ENCODE results near the gene MIR17HG.

The MIR17HG gene

DNA sequence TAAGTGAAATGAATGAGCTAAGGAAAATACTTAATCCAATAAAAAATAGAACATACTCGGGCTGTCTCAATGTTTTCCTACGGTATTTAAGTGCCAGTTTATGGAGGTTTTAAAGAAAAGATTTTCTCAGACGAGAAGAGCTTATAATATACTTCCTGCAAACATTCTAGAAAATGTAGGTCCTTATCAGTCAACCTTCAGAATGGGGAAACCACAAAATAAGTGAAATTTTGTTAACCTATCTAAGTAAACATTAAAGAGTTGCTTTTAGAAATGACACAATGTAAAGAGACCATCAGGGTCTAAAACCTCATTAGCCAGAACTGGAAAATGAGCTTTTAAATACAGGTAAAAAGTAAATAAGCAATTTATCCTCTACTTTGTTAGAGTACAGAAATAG is 12.1 kb downstream of the MIR17HG start:
- DNase-seq (ENCODE audit: low read depth, low spot score), result no peak
- Histone ChIP-seq H3K27me3 (ENCODE audit: insufficient read depth, insufficient read length) (no peaks in the 10 kb centered on the region), H3K4me1 (ENCODE audit: insufficient read depth, insufficient read length) (no peaks in the 10 kb centered on the region), H3K36me3 (ENCODE audit: insufficient read depth, insufficient read length, low read length) (peaks cover 33% of the 10 kb centered on the region), H3K9ac (ENCODE audit: insufficient read length, low read depth) (no peak overlapping the region), H3K9me3 (ENCODE audit: insufficient read depth, low read length) (no peaks in the 10 kb centered on the region), H3K4me3 (ENCODE audit: insufficient read length, low read depth) (no peak overlapping the region)
- TF ChIP-seq SUZ12 (IDR thresholded peaks at IDR 0.05; ENCODE audit: extremely low read depth, insufficient read depth, insufficient read length) (no peak), YY1 (IDR thresholded peaks at IDR 0.05; ENCODE audit: insufficient read depth, insufficient read length) (no peak), ZNF274 (IDR thresholded peaks at IDR 0.05; ENCODE audit: low read depth, low read length) (no peak)

DNA sequence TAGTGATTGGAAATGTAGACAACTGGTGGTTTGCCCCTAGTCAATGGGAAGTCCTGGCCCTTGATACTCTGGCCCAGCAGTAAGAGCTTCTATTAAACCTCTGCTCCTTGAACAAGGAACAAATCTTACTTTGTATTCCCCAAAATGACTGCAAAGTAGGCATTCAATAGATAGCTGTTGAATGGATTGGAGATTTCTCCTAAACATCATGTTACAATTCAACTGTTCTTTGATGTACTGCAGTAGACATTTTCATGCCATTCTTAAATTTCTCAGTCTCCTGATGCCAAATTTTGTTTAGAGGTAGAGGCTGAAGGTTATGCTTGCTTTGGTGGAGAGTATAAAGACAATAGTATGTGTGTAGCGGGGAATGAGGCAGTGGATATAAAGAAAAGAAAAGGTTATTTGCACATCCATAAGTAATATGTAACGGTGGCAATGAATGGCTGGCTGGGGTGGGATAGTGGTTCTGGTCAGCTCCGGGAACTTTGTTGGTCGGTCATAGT is 12.8 kb downstream of the MIR17HG start:
- no peaks in the 10 kb centered on the region for H3K27me3 ChIP-seq (ENCODE audit: insufficient read depth, insufficient read length)
- no peaks in the 10 kb centered on the region for H3K4me1 ChIP-seq (ENCODE audit: insufficient read depth, insufficient read length)
- TF ChIP-seq ZNF274 (IDR thresholded peaks at IDR 0.05; ENCODE audit: low read depth, low read length) (no peak), SUZ12 (IDR thresholded peaks at IDR 0.05; ENCODE audit: extremely low read depth, insufficient read depth, insufficient read length) (no peak), YY1 (IDR thresholded peaks at IDR 0.05; ENCODE audit: insufficient read depth, insufficient read length) (no peak)
- no peak for DNase-seq (ENCODE audit: low read depth, low spot score)
- H3K4me3 ChIP-seq (ENCODE audit: insufficient read length, low read depth), result no peak overlapping the region
- H3K9me3 ChIP-seq (ENCODE audit: insufficient read depth, low read length), result no peaks in the 10 kb centered on the region
- H3K36me3 ChIP-seq (ENCODE audit: insufficient read depth, insufficient read length, low read length), result peaks cover 26% of the 10 kb centered on the region
- H3K9ac ChIP-seq (ENCODE audit: insufficient read length, low read depth), result no peak overlapping the region

DNA sequence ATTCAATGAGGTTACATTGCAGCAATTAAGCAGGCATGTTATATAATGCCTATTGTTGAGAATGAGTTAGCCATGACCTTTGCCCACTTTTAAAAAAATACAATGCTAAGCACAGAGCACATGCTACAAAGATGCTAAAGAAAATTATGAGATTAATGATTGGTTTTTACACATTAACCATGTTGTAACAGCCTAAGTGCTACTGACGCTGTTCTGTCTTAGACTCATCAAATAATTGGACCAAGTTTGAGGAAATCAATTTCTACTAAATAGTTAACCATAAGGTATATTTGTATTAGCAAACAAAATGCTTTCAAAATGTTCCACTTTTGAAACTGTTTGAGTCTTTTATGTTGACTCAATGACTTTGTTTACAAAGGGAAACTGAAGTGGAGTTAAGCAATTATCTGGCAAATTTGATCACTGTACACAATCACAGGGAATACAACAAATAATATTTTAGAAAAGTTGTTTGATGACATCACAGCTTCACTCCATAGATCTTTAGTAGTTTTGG is 14.3 kb downstream of the MIR17HG start:
- DNase-seq (ENCODE audit: low read depth, low spot score), result no peak

GRCh38 chr13:91362908-91363307 is 15.4 kb downstream of the MIR17HG start:
- H3K36me3 ChIP-seq (ENCODE audit: insufficient read depth, insufficient read length, low read length), result peaks cover 8% of the 10 kb centered on the region
- no peaks in the 10 kb centered on the region for H3K4me1 ChIP-seq (ENCODE audit: insufficient read depth, insufficient read length)
- no peaks in the 10 kb centered on the region for H3K9me3 ChIP-seq (ENCODE audit: insufficient read depth, low read length)
- H3K9ac ChIP-seq (ENCODE audit: insufficient read length, low read depth), result no peak overlapping the region
- DNase-seq (ENCODE audit: low read depth, low spot score), result no peak
- no peaks in the 10 kb centered on the region for H3K27me3 ChIP-seq (ENCODE audit: insufficient read depth, insufficient read length)
- H3K4me3 ChIP-seq (ENCODE audit: insufficient read length, low read depth), result no peak overlapping the region
- TF ChIP-seq ZNF274 (IDR thresholded peaks at IDR 0.05; ENCODE audit: low read depth, low read length) (no peak), YY1 (IDR thresholded peaks at IDR 0.05; ENCODE audit: insufficient read depth, insufficient read length) (no peak), SUZ12 (IDR thresholded peaks at IDR 0.05; ENCODE audit: extremely low read depth, insufficient read depth, insufficient read length) (no peak)

More for the DNA sequence above, 14.3 kb downstream of the MIR17HG start:
- Histone ChIP-seq H3K4me1 (ENCODE audit: insufficient read depth, insufficient read length) (no peaks in the 10 kb centered on the region), H3K9me3 (ENCODE audit: insufficient read depth, low read length) (no peaks in the 10 kb centered on the region), H3K9ac (ENCODE audit: insufficient read length, low read depth) (no peak overlapping the region), H3K27me3 (ENCODE audit: insufficient read depth, insufficient read length) (no peaks in the 10 kb centered on the region), H3K4me3 (ENCODE audit: insufficient read length, low read depth) (no peak overlapping the region), H3K36me3 (ENCODE audit: insufficient read depth, insufficient read length, low read length) (peaks cover 13% of the 10 kb centered on the region)
- no peak for TF ChIP-seq YY1 (IDR thresholded peaks at IDR 0.05; ENCODE audit: insufficient read depth, insufficient read length)
- no peak for TF ChIP-seq SUZ12 (IDR thresholded peaks at IDR 0.05; ENCODE audit: extremely low read depth, insufficient read depth, insufficient read length)
- no peak for TF ChIP-seq ZNF274 (IDR thresholded peaks at IDR 0.05; ENCODE audit: low read depth, low read length)

DNA sequence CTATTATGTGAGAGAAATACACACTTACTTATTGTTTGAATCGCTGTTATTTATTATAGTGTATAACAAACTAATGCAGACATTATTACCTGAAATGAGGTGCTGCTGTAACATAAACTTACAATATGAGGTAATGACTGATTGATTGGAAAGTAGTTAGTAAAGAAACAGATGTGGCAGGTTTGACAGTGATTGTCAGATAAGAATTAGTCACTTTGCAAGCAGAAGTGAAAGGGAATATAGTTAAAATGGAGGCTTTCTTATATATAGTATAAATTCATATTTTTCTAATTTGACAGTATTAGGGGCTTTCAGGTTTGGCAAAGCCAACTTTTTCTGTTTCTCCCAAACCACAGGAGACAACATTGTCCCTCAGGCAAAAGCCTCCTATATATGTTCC is 20.6 kb downstream of the MIR17HG start:
- no peaks in the 10 kb centered on the region for H3K9me3 ChIP-seq (ENCODE audit: insufficient read depth, low read length)
- DNase-seq (ENCODE audit: low read depth, low spot score), result no peak
- TF ChIP-seq YY1 (IDR thresholded peaks at IDR 0.05; ENCODE audit: insufficient read depth, insufficient read length) (no peak), ZNF274 (IDR thresholded peaks at IDR 0.05; ENCODE audit: low read depth, low read length) (no peak), SUZ12 (IDR thresholded peaks at IDR 0.05; ENCODE audit: extremely low read depth, insufficient read depth, insufficient read length) (no peak)

GRCh38 chr13:91368676-91369440 is 21.4 kb downstream of the MIR17HG start:
- no peak overlapping the region for H3K9ac ChIP-seq (ENCODE audit: insufficient read length, low read depth)
- TF ChIP-seq SUZ12 (IDR thresholded peaks at IDR 0.05; ENCODE audit: extremely low read depth, insufficient read depth, insufficient read length) (no peak), YY1 (IDR thresholded peaks at IDR 0.05; ENCODE audit: insufficient read depth, insufficient read length) (no peak), ZNF274 (IDR thresholded peaks at IDR 0.05; ENCODE audit: low read depth, low read length) (no peak)
- no peaks in the 10 kb centered on the region for H3K9me3 ChIP-seq (ENCODE audit: insufficient read depth, low read length)
- DNase-seq (ENCODE audit: low read depth, low spot score), result no peak
- H3K36me3 ChIP-seq (ENCODE audit: insufficient read depth, insufficient read length, low read length), result peaks cover 3% of the 10 kb centered on the region
- H3K27me3 ChIP-seq (ENCODE audit: insufficient read depth, insufficient read length), result no peaks in the 10 kb centered on the region
- H3K4me3 ChIP-seq (ENCODE audit: insufficient read length, low read depth), result no peak overlapping the region
- no peaks in the 10 kb centered on the region for H3K4me1 ChIP-seq (ENCODE audit: insufficient read depth, insufficient read length)

More for the DNA sequence above, 20.6 kb downstream of the MIR17HG start:
- Histone ChIP-seq H3K4me3 (ENCODE audit: insufficient read length, low read depth) (no peak overlapping the region), H3K9ac (ENCODE audit: insufficient read length, low read depth) (no peak overlapping the region), H3K4me1 (ENCODE audit: insufficient read depth, insufficient read length) (no peaks in the 10 kb centered on the region), H3K27me3 (ENCODE audit: insufficient read depth, insufficient read length) (no peaks in the 10 kb centered on the region), H3K36me3 (ENCODE audit: insufficient read depth, insufficient read length, low read length) (peaks cover 5% of the 10 kb centered on the region)

DNA sequence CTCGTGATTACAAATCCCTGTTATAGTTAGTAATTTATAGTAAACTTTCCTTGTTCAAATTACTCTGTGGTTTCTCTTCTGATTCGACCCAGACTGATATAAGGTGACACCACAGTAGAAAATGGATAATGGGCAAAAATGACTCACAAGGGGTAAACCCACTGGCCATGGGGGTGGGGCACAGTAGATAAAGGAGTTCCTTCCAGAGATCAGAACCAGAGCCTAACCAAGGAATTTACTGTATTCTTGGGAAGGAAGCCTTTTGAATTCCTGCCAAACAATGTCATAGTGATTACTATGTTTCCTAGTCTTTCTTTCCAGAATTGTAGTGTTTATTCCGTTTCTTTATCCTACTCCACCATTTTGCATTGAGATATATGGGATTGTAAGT is 21.9 kb downstream of the MIR17HG start:
- no peak overlapping the region for H3K4me3 ChIP-seq (ENCODE audit: insufficient read length, low read depth)
- H3K4me1 ChIP-seq (ENCODE audit: insufficient read depth, insufficient read length), result no peaks in the 10 kb centered on the region
- no peak overlapping the region for H3K9ac ChIP-seq (ENCODE audit: insufficient read length, low read depth)
- DNase-seq (ENCODE audit: low read depth, low spot score), result no peak
- H3K9me3 ChIP-seq (ENCODE audit: insufficient read depth, low read length), result no peaks in the 10 kb centered on the region
- no peaks in the 10 kb centered on the region for H3K27me3 ChIP-seq (ENCODE audit: insufficient read depth, insufficient read length)
- TF ChIP-seq SUZ12 (IDR thresholded peaks at IDR 0.05; ENCODE audit: extremely low read depth, insufficient read depth, insufficient read length), result no peak
- peaks cover 3% of the 10 kb centered on the region for H3K36me3 ChIP-seq (ENCODE audit: insufficient read depth, insufficient read length, low read length)
